Fibroblast of skin of scalp (primary cell): ENCODE results near the gene CLCN3.
"Not testable (repeated sequence)": the region's sequence is repeated elsewhere in the genome, so short reads cannot be mapped to it uniquely, and the experiment has no call there.

Source experiments
- DNase-seq: peaks from one replicate; pipeline ENCODE4 v3.0.0-alpha.2; 2013

Gene CLCN3

GRCh38 chr4:169707958-169708643, 87.7 kb downstream of the CLCN3 start:
- DNase-seq = no peak

GRCh38 chr4:169715826-169716225, 95.4 kb downstream of the CLCN3 start:
- no peak for DNase-seq

GRCh38 chr4:169716677-169717076, 96.3 kb downstream of the CLCN3 start:
- peak; percentile 3 for DNase-seq

- DNase-seq = no peak
These were observed 100.2 kb downstream of the CLCN3 start for GRCh38 chr4:169720529-169720928.

GRCh38 chr4:169723207-169723965, 103.0 kb downstream of the CLCN3 start:
- DNase-seq = peak; percentile 12

GRCh38 chr4:169724260-169724659, 103.9 kb downstream of the CLCN3 start:
- peak; percentile 76 for DNase-seq

- DNase-seq = no peak
These were observed 107.2 kb downstream of the CLCN3 start for GRCh38 chr4:169727616-169728015.

- no peak for DNase-seq
These were observed 110.2 kb downstream of the CLCN3 start for GRCh38 chr4:169730564-169730963.

- not testable (repeated sequence) for DNase-seq
These were observed 118.2 kb downstream of the CLCN3 start for GRCh38 chr4:169738604-169739003.

- no peak for DNase-seq
These were observed 121.2 kb downstream of the CLCN3 start for GRCh38 chr4:169741569-169741968.

GRCh38 chr4:169744601-169745000, 124.2 kb downstream of the CLCN3 start:
- DNase-seq = peak; percentile 29

GRCh38 chr4:169745291-169745690, 124.9 kb downstream of the CLCN3 start:
- DNase-seq = peak; percentile 80

GRCh38 chr4:169756971-169757574, 136.7 kb downstream of the CLCN3 start:
- no peak for DNase-seq

GRCh38 chr4:169757575-169758184, 137.3 kb downstream of the CLCN3 start, which contains the start of gene HPF1:
Gene HPF1 (minus strand): TSS chr4:169757944. CDS start chr4:169757877, 67 bp downstream.
- peak; percentile 87 for DNase-seq

GRCh38 chr4:169758401-169758962, 138.1 kb downstream of the CLCN3 start:
- no peak for DNase-seq

- DNase-seq = no peak
These were observed 141.5 kb downstream of the CLCN3 start for GRCh38 chr4:169761846-169762245.

- DNase-seq = peak; percentile 77
These were observed 145.5 kb downstream of the CLCN3 start for GRCh38 chr4:169765835-169766234.

- DNase-seq = no peak
These were observed 146.4 kb downstream of the CLCN3 start for GRCh38 chr4:169766741-169767140.

- no peak for DNase-seq
These were observed 148.0 kb downstream of the CLCN3 start for GRCh38 chr4:169768385-169768784.

GRCh38 chr4:169770416-169770815, 150.0 kb downstream of the CLCN3 start:
- DNase-seq = no peak

GRCh38 chr4:169771556-169772080, 151.2 kb downstream of the CLCN3 start:
- not testable (repeated sequence) for DNase-seq
